Measurements from ENCODE around the gene ARPC1B. TPM values are rescaled to one million over a fixed set of nuclear protein-coding genes. Genes with fewer than 3 reads are reported as not detected.

The ARPC1B gene
- polyA plus RNA-seq, 1 of the 3 experiments (the other 2 are of a cell fraction): 836 TPM

DNA sequence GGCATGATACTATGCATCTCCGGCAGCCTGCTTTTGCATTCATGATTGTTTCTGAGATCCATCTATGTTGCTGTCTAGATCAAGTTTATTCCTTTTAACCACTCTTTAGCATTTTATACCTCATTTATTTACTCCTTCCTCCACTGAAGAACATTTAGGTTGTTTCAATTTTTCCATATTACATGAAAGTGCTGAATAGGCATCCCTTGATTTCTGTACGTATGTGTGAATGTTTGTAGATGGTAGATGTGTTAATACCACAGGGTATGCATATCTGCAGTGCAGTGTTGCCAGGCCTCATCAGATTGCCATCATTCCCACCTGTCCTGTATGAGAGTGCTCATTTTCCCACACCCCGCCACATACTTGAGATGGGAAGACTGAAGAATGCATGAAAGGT is 34.9 kb upstream of the ARPC1B start:
- Histone ChIP-seq H3K4me3 (ENCODE audit: low read depth in 2 of 2, low read length in 1 of 2) (no peak overlapping the region), H3K27me3 (ENCODE audit: insufficient read depth) (no peaks in the 10 kb centered on the region), H3K4me1 (ENCODE audit: control insufficient read depth in 1 of 2, insufficient read depth in 2 of 2, low read depth in 1 of 2, low read length in 1 of 2) (no peaks in the 10 kb centered on the region), H2AFZ (ENCODE audit: low read depth) (no peak overlapping the region), H3K27ac (ENCODE audit: low read depth in 2 of 2, low read length in 1 of 2) (no peak overlapping the region), H3K79me2 (ENCODE audit: insufficient read depth) (peaks cover 40% of the 10 kb centered on the region), H3K9me2 (no peaks in the 10 kb centered on the region), H4K20me1 (ENCODE audit: insufficient read depth) (peaks cover 3% of the 10 kb centered on the region; the same call in 1 of the 2 replicates), H3K9ac (no peak overlapping the region), H3K9me3 (no peaks in the 10 kb centered on the region), H3K36me3 (replicated peaks in 1 of 2; ENCODE audit: control insufficient read depth in 1 of 2, insufficient read depth in 2 of 2, low read length in 1 of 2) (peaks cover 64 to 91% of the 10 kb centered on the region in 2 experiments), H3F3A (replicated peaks; ENCODE audit: insufficient read depth) (peaks cover 11% of the 10 kb centered on the region), H3K4me2 (no peak overlapping the region)
- no peak for TF ChIP-seq GABPA (IDR thresholded peaks at IDR 0.05; ENCODE audit: low read depth)
- no peak for TF ChIP-seq FOXM1 (IDR thresholded peaks at IDR 0.05; ENCODE audit: low read depth)
- TF ChIP-seq, protein P1, sequence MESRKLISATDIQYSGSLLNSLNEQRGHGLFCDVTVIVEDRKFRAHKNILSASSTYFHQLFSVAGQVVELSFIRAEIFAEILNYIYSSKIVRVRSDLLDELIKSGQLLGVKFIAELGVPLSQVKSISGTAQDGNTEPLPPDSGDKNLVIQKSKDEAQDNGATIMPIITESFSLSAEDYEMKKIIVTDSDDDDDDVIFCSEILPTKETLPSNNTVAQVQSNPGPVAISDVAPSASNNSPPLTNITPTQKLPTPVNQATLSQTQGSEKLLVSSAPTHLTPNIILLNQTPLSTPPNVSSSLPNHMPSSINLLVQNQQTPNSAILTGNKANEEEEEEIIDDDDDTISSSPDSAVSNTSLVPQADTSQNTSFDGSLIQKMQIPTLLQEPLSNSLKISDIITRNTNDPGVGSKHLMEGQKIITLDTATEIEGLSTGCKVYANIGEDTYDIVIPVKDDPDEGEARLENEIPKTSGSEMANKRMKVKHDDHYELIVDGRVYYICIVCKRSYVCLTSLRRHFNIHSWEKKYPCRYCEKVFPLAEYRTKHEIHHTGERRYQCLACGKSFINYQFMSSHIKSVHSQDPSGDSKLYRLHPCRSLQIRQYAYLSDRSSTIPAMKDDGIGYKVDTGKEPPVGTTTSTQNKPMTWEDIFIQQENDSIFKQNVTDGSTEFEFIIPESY (IDR thresholded peaks at IDR 0.05; ENCODE audit: borderline replicate concordance, low read depth): no peak
- TF ChIP-seq RFX5 (IDR thresholded peaks at IDR 0.05; ENCODE audit: low read length): no peak
- ChIA-PET POLR2A (no interaction called here), CTCF (no interaction called here)
- DNase-seq: no peak
- 95% methylated on average over 3 of the region's 3 CpGs for WGBS (ENCODE audit: low lambda C conversion rate)

GRCh38 chr7:99340659-99341058 is 33.9 kb upstream of the ARPC1B start:
- Histone ChIP-seq H3K9ac (no peak overlapping the region), H3K9me2 (no peaks in the 10 kb centered on the region), H3K4me3 (ENCODE audit: low read depth in 2 of 2, low read length in 1 of 2) (no peak overlapping the region), H3K27me3 (ENCODE audit: insufficient read depth) (no peaks in the 10 kb centered on the region), H3K79me2 (ENCODE audit: insufficient read depth) (peaks cover 29% of the 10 kb centered on the region), H2AFZ (ENCODE audit: low read depth) (no peak overlapping the region), H3K9me3 (no peaks in the 10 kb centered on the region), H3K27ac (ENCODE audit: low read depth in 2 of 2, low read length in 1 of 2) (no peak overlapping the region), H3K4me1 (ENCODE audit: control insufficient read depth in 1 of 2, insufficient read depth in 2 of 2, low read depth in 1 of 2, low read length in 1 of 2) (no peaks in the 10 kb centered on the region), H3K4me2 (no peak overlapping the region), H3K36me3 (replicated peaks in 1 of 2; ENCODE audit: control insufficient read depth in 1 of 2, insufficient read depth in 2 of 2, low read length in 1 of 2) (peaks cover 61 to 91% of the 10 kb centered on the region in 2 experiments), H4K20me1 (ENCODE audit: insufficient read depth) (peaks cover 3% of the 10 kb centered on the region; the same call in 1 of the 2 replicates), H3F3A (replicated peaks; ENCODE audit: insufficient read depth) (peaks cover 11% of the 10 kb centered on the region)
- POLR2A ChIA-PET: no interaction called here
- DNase-seq: no peak
- WGBS (ENCODE audit: low lambda C conversion rate): 95% methylated on average over 3 of the region's 3 CpGs
- TF ChIP-seq NFIC (IDR thresholded peaks at IDR 0.05; ENCODE audit: borderline replicate concordance) (no peak), RXRA (IDR thresholded peaks at IDR 0.05; ENCODE audit: borderline replicate concordance, low read depth) (no peak), RCOR1 (IDR thresholded peaks at IDR 0.05; ENCODE audit: low read length) (no peak), RFX5 (IDR thresholded peaks at IDR 0.05; ENCODE audit: low read length) (no peak), CHD2 (IDR thresholded peaks at IDR 0.05; ENCODE audit: low read length, partially characterized antibody) (no peak), MXI1 (IDR thresholded peaks at IDR 0.05; ENCODE audit: low read depth, low read length) (no peak), FOXM1 (IDR thresholded peaks at IDR 0.05; ENCODE audit: low read depth) (no peak), TAF1 (IDR thresholded peaks at IDR 0.05; ENCODE audit: borderline replicate concordance, low read depth, low read length) (no peak), CTCF (IDR thresholded peaks at IDR 0.05) (no peak), JUND (IDR thresholded peaks at IDR 0.05) (no peak), EP300 (IDR thresholded peaks at IDR 0.05; ENCODE audit: borderline replicate concordance in 1 of 2, low read depth in 1 of 2, low read length in 1 of 2) (no peak)
- TF ChIP-seq, protein P2, sequence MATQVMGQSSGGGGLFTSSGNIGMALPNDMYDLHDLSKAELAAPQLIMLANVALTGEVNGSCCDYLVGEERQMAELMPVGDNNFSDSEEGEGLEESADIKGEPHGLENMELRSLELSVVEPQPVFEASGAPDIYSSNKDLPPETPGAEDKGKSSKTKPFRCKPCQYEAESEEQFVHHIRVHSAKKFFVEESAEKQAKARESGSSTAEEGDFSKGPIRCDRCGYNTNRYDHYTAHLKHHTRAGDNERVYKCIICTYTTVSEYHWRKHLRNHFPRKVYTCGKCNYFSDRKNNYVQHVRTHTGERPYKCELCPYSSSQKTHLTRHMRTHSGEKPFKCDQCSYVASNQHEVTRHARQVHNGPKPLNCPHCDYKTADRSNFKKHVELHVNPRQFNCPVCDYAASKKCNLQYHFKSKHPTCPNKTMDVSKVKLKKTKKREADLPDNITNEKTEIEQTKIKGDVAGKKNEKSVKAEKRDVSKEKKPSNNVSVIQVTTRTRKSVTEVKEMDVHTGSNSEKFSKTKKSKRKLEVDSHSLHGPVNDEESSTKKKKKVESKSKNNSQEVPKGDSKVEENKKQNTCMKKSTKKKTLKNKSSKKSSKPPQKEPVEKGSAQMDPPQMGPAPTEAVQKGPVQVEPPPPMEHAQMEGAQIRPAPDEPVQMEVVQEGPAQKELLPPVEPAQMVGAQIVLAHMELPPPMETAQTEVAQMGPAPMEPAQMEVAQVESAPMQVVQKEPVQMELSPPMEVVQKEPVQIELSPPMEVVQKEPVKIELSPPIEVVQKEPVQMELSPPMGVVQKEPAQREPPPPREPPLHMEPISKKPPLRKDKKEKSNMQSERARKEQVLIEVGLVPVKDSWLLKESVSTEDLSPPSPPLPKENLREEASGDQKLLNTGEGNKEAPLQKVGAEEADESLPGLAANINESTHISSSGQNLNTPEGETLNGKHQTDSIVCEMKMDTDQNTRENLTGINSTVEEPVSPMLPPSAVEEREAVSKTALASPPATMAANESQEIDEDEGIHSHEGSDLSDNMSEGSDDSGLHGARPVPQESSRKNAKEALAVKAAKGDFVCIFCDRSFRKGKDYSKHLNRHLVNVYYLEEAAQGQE (IDR thresholded peaks at IDR 0.05; ENCODE audit: low read depth, low read length): no peak
- TF ChIP-seq, protein P3, sequence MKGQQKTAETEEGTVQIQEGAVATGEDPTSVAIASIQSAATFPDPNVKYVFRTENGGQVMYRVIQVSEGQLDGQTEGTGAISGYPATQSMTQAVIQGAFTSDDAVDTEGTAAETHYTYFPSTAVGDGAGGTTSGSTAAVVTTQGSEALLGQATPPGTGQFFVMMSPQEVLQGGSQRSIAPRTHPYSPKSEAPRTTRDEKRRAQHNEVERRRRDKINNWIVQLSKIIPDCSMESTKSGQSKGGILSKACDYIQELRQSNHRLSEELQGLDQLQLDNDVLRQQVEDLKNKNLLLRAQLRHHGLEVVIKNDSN (IDR thresholded peaks at IDR 0.05; ENCODE audit: borderline replicate concordance, low read depth): no peak
- CTCF ChIA-PET: interaction anchor here (1.4 to 2.1 kb wide), 2 partner anchors 24 to 300 kb away, joined by 4 to 5 read pairs; no protein-coding TSS in a partner anchor

Measured in SK-N-SH (cell line).